Brain microvascular endothelial cell (primary cell): ENCODE data around the gene THSD7A.

Experiments used
- DNase-seq: peaks from one replicate; pipeline ENCODE4 v3.0.0-alpha.2; 2020
- H3K27ac ChIP-seq: fragments of 250-450 bp; sonication (Bioruptor Pico); 2 replicates; pipeline ENCODE4 v1.5.1; 2020; ENCODE audit warnings: mild to moderate bottlenecking, moderate library complexity
- H3K27me3 ChIP-seq: fragments of 250-450 bp; sonication (Bioruptor Pico); replicated peaks from 2 replicates; pipeline ENCODE4 v1.5.1; 2020; ENCODE audit warnings: mild to moderate bottlenecking
- H3K36me3 ChIP-seq: fragments of 250-450 bp; sonication (Bioruptor Pico); replicated peaks from 2 replicates; pipeline ENCODE4 v1.5.1; 2020; ENCODE audit warnings: mild to moderate bottlenecking
- H3K4me3 ChIP-seq: 2 replicates; pipeline ENCODE4 v1.5.1; 2011; ENCODE audit warnings: low read depth, mild to moderate bottlenecking, control low read depth, low read length, moderate library complexity
- CTCF ChIP-seq: IDR thresholded peaks from 2 replicates; pipeline ENCODE4 v1.5.1; 2011; ENCODE audit warnings: low read depth, mild to moderate bottlenecking, moderate library complexity, low read length, control low read depth, inconsistent platforms; ENCODE audit errors: missing control alignments
- in situ Hi-C: cut with HindIII; loops from 2 replicates; pipeline ENCODE4 v1.10.0; 2017; ENCODE audit warnings: low sequenced_read_pairs, low pct_ligation_motif_present

Gene THSD7A

GRCh38 chr7:11436316-11436715 lies 395.7 kb downstream of the THSD7A start:
- Histone ChIP-seq H3K27ac (no peak overlapping the region), H3K36me3 (no peaks in the 10 kb centered on the region), H3K4me3 (no peak overlapping the region), H3K27me3 (no peaks in the 10 kb centered on the region)
- no peak for DNase-seq
- TF ChIP-seq CTCF, result no peak
- in situ Hi-C loops, result no loop called here

DNA sequence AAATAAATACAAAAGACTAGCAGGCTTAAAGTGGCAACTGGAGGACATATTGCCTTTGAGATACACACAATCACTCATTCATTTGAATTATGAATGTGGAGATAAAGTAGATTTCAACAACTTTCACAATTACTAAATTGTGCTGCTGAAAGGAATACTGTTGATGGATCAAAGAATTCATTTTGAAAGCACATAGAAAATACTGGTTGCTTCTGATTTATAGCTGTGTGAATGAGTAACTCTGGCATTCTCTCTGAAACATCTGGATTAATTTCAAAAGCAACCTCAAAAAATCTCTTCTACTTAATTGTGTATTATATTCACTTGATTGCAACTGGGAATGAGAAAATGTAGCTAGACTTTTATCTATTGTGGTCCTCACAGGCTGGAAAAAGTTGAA lies 397.6 kb downstream of the THSD7A start:
- H3K27ac ChIP-seq, result no peak overlapping the region
- no peak for TF ChIP-seq CTCF
- in situ Hi-C loops, result no loop called here
- no peaks in the 10 kb centered on the region for H3K36me3 ChIP-seq
- H3K27me3 ChIP-seq, result no peaks in the 10 kb centered on the region
- H3K4me3 ChIP-seq, result no peak overlapping the region
- no peak for DNase-seq

DNA sequence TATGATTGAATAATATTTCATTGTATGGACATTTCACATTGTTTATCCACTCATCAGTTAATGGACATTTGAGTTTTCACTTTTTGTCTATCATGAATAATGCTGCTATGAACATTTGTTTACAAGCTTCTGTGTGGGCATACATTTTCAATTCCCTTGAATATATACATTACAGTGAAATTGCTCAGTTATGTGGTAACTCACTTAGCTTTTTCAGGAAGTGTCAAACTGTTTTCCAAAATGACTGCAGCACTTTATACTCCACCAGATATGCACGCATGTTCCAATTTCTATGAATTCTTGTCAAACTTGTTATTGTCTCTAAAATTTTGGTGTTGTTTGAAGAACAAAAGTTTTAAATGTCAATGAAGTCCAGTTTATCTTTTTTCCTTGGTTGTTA lies 401.2 kb downstream of the THSD7A start:
- no peak for TF ChIP-seq CTCF
- in situ Hi-C loops, result no loop called here
- Histone ChIP-seq H3K36me3 (no peaks in the 10 kb centered on the region), H3K4me3 (no peak overlapping the region), H3K27ac (no peak overlapping the region), H3K27me3 (no peaks in the 10 kb centered on the region)
- no peak for DNase-seq

DNA sequence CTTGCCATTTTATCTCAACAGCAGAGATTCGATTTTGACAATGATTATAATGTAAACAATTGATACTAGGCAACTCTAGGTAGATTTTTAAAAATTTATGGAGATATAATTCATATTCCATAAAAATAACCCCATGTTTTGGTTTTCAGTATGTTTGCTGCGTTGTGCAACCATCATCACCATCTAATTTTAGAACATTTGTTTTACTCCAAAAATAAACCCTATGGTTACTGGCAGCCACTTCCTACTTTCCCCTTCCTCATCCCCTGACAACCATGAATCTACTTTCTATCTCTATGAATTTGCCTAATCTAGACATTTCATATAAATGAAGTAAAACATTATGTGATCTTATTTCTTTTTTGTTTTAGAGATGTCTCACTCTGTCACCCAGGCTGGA lies 401.9 kb downstream of the THSD7A start:
- in situ Hi-C loops, result no loop called here
- Histone ChIP-seq H3K27me3 (no peaks in the 10 kb centered on the region), H3K4me3 (no peak overlapping the region), H3K27ac (no peak overlapping the region), H3K36me3 (no peaks in the 10 kb centered on the region)
- DNase-seq, result no peak
- no peak for TF ChIP-seq CTCF

GRCh38 chr7:11428877-11429581 lies 403.0 kb downstream of the THSD7A start:
- TF ChIP-seq CTCF, result no peak
- Histone ChIP-seq H3K4me3 (no peak overlapping the region), H3K27ac (no peak overlapping the region), H3K36me3 (no peaks in the 10 kb centered on the region), H3K27me3 (no peaks in the 10 kb centered on the region)
- in situ Hi-C loops, result no loop called here
- no peak for DNase-seq

DNA sequence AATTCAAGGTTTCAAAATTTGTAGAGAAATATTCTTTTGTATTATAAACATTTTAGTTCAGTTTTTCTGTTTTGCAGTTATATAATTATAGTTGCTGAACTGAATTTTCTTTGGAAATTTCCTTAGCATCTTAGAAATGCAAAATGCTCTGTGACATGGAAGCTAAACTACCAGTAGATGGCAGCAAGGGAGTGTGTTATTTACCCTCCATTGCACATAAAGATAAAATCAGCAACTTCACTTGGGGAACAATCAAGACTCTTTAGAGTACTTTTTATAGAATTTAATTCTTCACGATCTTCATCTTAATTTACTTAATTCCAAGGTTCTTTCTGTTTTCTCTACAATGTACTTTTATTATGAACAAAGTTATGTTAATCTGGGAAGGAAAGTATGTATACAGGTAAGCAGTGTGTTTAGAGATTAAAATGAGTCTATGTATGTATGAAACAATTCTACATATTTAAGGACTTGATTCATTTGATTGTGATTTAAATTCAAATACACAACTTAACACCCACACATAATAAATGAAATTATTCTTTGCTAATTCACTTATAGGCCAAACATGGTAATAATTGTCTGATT lies 404.2 kb downstream of the THSD7A start:
- in situ Hi-C loops, result no loop called here
- peak; percentile 64 for TF ChIP-seq CTCF
- Histone ChIP-seq H3K36me3 (no peaks in the 10 kb centered on the region), H3K27ac (no peak overlapping the region), H3K4me3 (no peak overlapping the region), H3K27me3 (no peaks in the 10 kb centered on the region)
- DNase-seq, result peak; percentile 44
